Caco-2 (cell line): ENCODE measurements around the gene CD19. TPM values are rescaled to one million over a fixed set of nuclear protein-coding genes. Genes with fewer than 3 reads are reported as not detected.

ENCODE experiments used
- BruUV-seq: library from RNA; stranded (reverse); fragments of 400-500 nt; replicated peaks from 2 replicates; lab custom pipeline; 2021; lab: Mats Ljungman, UMichigan
- CTCF ChIA-PET: fragments of 300-600 bp; sonication (Branson Sonifier 250); formaldehyde crosslinking; loops from one replicate; lab custom pipeline; 2022; ENCODE audit warnings: antibody characterized with exemption; lab: Charles Lee
- POLR2A ChIA-PET: fragments of 300-600 bp; sonication (Branson Sonifier 250); formaldehyde crosslinking; loops from one replicate; lab custom pipeline; 2022; ENCODE audit warnings: antibody characterized with exemption; lab: Charles Lee
- DNase-seq, 2 experiments: peaks; one replicate each; pipeline versions ENCODE4 v3.0.0 to v3.0.0-alpha.2; 2020 to 2022
- H3K27me3 ChIP-seq: replicated peaks from 2 replicates; pipeline ENCODE4 v1.6.0; 2011; ENCODE audit warnings: low read length; ENCODE audit not compliant: control insufficient read depth, insufficient read depth
- H3K36me3 ChIP-seq: 2 replicates; pipeline ENCODE4 v1.5.1; 2011; ENCODE audit warnings: low read length; ENCODE audit not compliant: control insufficient read depth, insufficient read depth
- H3K4me1 ChIP-seq: fragments of 250-450 bp; sonication (Bioruptor Pico); 2 replicates; pipeline ENCODE4 v1.5.1; 2020; ENCODE audit warnings: mild to moderate bottlenecking
- H3K4me3 ChIP-seq: 2 replicates; pipeline ENCODE4 v1.5.1; 2011; ENCODE audit warnings: low read depth, mild to moderate bottlenecking, control low read depth, low read length
- H3K9me3 ChIP-seq: fragments of 250-450 bp; sonication (Bioruptor Pico); 2 replicates; pipeline ENCODE4 v1.5.1; 2020; ENCODE audit warnings: mild to moderate bottlenecking, moderate library complexity
- H3K27ac Mint-ChIP-seq: one replicate; pipeline ENCODE4 v1.8.0; 2022; ENCODE audit warnings: mixed read lengths; ENCODE audit not compliant: unreplicated experiment
- H3K27me3 Mint-ChIP-seq: one replicate; pipeline ENCODE4 v1.8.0; 2022; ENCODE audit warnings: mixed read lengths; ENCODE audit not compliant: insufficient read depth, unreplicated experiment
- H3K36me3 Mint-ChIP-seq: one replicate; pipeline ENCODE4 v1.8.0; 2022; ENCODE audit warnings: mild to moderate bottlenecking, mixed read lengths; ENCODE audit not compliant: insufficient read depth, unreplicated experiment
- H3K4me1 Mint-ChIP-seq: one replicate; pipeline ENCODE4 v1.8.0; 2022; ENCODE audit warnings: low read depth, mixed read lengths; ENCODE audit not compliant: unreplicated experiment
- H3K4me3 Mint-ChIP-seq: one replicate; pipeline ENCODE4 v1.8.0; 2022; ENCODE audit warnings: mild to moderate bottlenecking, moderate library complexity, mixed read lengths; ENCODE audit not compliant: unreplicated experiment
- H3K9me3 Mint-ChIP-seq: one replicate; pipeline ENCODE4 v1.8.0; 2022; ENCODE audit warnings: mixed read lengths; ENCODE audit not compliant: unreplicated experiment
- CTCF ChIP-seq, 2 experiments: fragments of 200-600 bp in 1 of 2; IDR thresholded peaks; 1 replicate in 1 of 2; 2 replicates in 1 of 2; pipeline versions ENCODE4 v1.5.1 to v1.8.0; 2011 to 2022; ENCODE audit warnings: antibody characterized with exemption in 1 of 2, control low read depth in 1 of 2, inconsistent platforms in 1 of 2, low read depth in 1 of 2, low read length in 1 of 2, mild to moderate bottlenecking in 1 of 2, moderate library complexity in 1 of 2; ENCODE audit not compliant: insufficient read depth in 1 of 2, severe bottlenecking in 1 of 2, unreplicated experiment in 1 of 2
- intact Hi-C: fragments of 100-400 bp; cut with micrococcal nuclease; formaldehyde crosslinking; loops from one replicate; pipeline ENCODE4 v1.10.0; 2022; ENCODE audit not compliant: unreplicated experiment
- total RNA-seq: library from RNA; stranded (reverse); gene quantifications from 2 replicates; pipeline ENCODE4 v1.2.3, GENCODE V29; 2022

The CD19 gene
- total RNA-seq, 1 experiment from 2014 or later: not detected

GRCh38 chr16:28902909-28903308 lies 28.9 kb upstream of the CD19 start:
- Histone ChIP-seq H3K4me3 (no peak overlapping the region), H3K4me1 (no peaks in the 10 kb centered on the region), H3K27me3 (no peaks in the 10 kb centered on the region), H3K36me3 (no peaks in the 10 kb centered on the region), H3K9me3 (no peaks in the 10 kb centered on the region)
- H3K27me3 Mint-ChIP-seq: no peaks in the 10 kb centered on the region
- intact Hi-C loops: no loop called here
- H3K4me3 Mint-ChIP-seq: no peak overlapping the region
- H3K27ac Mint-ChIP-seq: no peak overlapping the region
- H3K36me3 Mint-ChIP-seq: no peaks in the 10 kb centered on the region
- H3K4me1 Mint-ChIP-seq: no peaks in the 10 kb centered on the region
- DNase-seq: no peak
- no peaks in the 10 kb centered on the region for H3K9me3 Mint-ChIP-seq
- no peak for TF ChIP-seq CTCF (IDR thresholded peaks at IDR 0.05; ENCODE audit: insufficient read depth in 1 of 2, low read depth in 1 of 2, low read length in 1 of 2, severe bottlenecking in 1 of 2, unreplicated experiment in 1 of 2)
- BruUV-seq: no TSS peak
- CTCF ChIA-PET: no interaction called here
- POLR2A ChIA-PET: no interaction called here

GRCh38 chr16:28903344-28904042 lies 28.3 kb upstream of the CD19 start:
- no peaks in the 10 kb centered on the region for H3K36me3 ChIP-seq
- H3K27ac Mint-ChIP-seq: no peak overlapping the region
- POLR2A ChIA-PET: no interaction called here
- no peaks in the 10 kb centered on the region for H3K9me3 Mint-ChIP-seq
- no peaks in the 10 kb centered on the region for H3K36me3 Mint-ChIP-seq
- DNase-seq: no peak
- no peak for TF ChIP-seq CTCF (IDR thresholded peaks at IDR 0.05; ENCODE audit: insufficient read depth in 1 of 2, low read depth in 1 of 2, low read length in 1 of 2, severe bottlenecking in 1 of 2, unreplicated experiment in 1 of 2)
- H3K4me3 ChIP-seq: no peak overlapping the region
- H3K27me3 ChIP-seq: no peaks in the 10 kb centered on the region
- no peaks in the 10 kb centered on the region for H3K4me1 ChIP-seq
- no peaks in the 10 kb centered on the region for H3K4me1 Mint-ChIP-seq
- CTCF ChIA-PET: no interaction called here
- no peaks in the 10 kb centered on the region for H3K27me3 Mint-ChIP-seq
- no peak overlapping the region for H3K4me3 Mint-ChIP-seq
- BruUV-seq: no TSS peak
- no peaks in the 10 kb centered on the region for H3K9me3 ChIP-seq
- intact Hi-C loops: no loop called here

- CTCF ChIA-PET: no interaction called here
Measured at GRCh38 chr16:28904363-28904762, 27.4 kb upstream of the CD19 start.

More at GRCh38 chr16:28904363-28904762, 27.4 kb upstream of the CD19 start:
- Mint-ChIP-seq H3K4me3 (no peak overlapping the region), H3K9me3 (no peaks in the 10 kb centered on the region), H3K36me3 (no peaks in the 10 kb centered on the region), H3K27ac (no peak overlapping the region), H3K27me3 (no peaks in the 10 kb centered on the region), H3K4me1 (no peaks in the 10 kb centered on the region)
- Histone ChIP-seq H3K36me3 (no peaks in the 10 kb centered on the region), H3K4me1 (no peaks in the 10 kb centered on the region), H3K27me3 (no peaks in the 10 kb centered on the region), H3K4me3 (no peak overlapping the region), H3K9me3 (no peaks in the 10 kb centered on the region)
- DNase-seq: no peak
- TF ChIP-seq CTCF (IDR thresholded peaks at IDR 0.05; ENCODE audit: insufficient read depth in 1 of 2, low read depth in 1 of 2, low read length in 1 of 2, severe bottlenecking in 1 of 2, unreplicated experiment in 1 of 2): no peak
- BruUV-seq: no TSS peak
- intact Hi-C loops: no loop called here
- POLR2A ChIA-PET: no interaction called here
